HL-60 (cell line): ENCODE measurements around the gene PGM5.

Experiments
- GABPA ChIP-seq: IDR thresholded peaks from 2 replicates; pipeline ENCODE4 v1.6.1; 2012; ENCODE audit warnings: low read depth
- POLR2AphosphoS5 ChIP-seq: IDR thresholded peaks from 2 replicates; pipeline ENCODE4 v1.6.1; 2012; ENCODE audit warnings: low read depth
- TF ChIP-seq, protein P1 (sequence below): IDR thresholded peaks from one replicate; pipeline ENCODE4 v1.5.1; 2011; ENCODE audit warnings: low read length, control low read depth, inconsistent platforms; ENCODE audit not compliant: insufficient read depth
- TF ChIP-seq, protein P2 (sequence below): IDR thresholded peaks from 2 replicates; pipeline ENCODE4 v1.6.1; 2012; ENCODE audit warnings: low read depth; ENCODE audit not compliant: insufficient replicate concordance

DNA sequence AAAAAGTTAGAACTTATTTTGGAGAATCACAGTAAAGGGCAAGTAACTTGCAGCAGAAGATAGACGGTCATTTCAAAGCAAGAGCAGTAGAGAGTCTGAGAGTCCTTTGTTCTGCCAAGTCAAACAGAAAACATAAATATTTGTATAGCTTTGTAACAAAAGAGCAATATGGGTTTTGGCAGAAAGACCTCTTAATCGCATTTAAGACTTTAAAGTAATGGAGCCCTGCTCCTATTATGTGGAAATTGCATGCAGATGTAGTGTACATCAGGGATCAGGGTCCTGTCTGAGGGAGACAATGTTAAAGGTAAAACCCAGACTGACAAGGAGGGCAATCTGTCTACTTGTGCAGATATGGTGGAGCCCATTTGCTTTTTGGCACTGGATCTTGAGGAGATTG lies 87.2 kb downstream of the PGM5 start:
- TF ChIP-seq GABPA, result no peak
- TF ChIP-seq, protein P1, sequence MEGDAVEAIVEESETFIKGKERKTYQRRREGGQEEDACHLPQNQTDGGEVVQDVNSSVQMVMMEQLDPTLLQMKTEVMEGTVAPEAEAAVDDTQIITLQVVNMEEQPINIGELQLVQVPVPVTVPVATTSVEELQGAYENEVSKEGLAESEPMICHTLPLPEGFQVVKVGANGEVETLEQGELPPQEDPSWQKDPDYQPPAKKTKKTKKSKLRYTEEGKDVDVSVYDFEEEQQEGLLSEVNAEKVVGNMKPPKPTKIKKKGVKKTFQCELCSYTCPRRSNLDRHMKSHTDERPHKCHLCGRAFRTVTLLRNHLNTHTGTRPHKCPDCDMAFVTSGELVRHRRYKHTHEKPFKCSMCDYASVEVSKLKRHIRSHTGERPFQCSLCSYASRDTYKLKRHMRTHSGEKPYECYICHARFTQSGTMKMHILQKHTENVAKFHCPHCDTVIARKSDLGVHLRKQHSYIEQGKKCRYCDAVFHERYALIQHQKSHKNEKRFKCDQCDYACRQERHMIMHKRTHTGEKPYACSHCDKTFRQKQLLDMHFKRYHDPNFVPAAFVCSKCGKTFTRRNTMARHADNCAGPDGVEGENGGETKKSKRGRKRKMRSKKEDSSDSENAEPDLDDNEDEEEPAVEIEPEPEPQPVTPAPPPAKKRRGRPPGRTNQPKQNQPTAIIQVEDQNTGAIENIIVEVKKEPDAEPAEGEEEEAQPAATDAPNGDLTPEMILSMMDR, result no peak
- no peak for TF ChIP-seq POLR2AphosphoS5
- TF ChIP-seq, protein P2, sequence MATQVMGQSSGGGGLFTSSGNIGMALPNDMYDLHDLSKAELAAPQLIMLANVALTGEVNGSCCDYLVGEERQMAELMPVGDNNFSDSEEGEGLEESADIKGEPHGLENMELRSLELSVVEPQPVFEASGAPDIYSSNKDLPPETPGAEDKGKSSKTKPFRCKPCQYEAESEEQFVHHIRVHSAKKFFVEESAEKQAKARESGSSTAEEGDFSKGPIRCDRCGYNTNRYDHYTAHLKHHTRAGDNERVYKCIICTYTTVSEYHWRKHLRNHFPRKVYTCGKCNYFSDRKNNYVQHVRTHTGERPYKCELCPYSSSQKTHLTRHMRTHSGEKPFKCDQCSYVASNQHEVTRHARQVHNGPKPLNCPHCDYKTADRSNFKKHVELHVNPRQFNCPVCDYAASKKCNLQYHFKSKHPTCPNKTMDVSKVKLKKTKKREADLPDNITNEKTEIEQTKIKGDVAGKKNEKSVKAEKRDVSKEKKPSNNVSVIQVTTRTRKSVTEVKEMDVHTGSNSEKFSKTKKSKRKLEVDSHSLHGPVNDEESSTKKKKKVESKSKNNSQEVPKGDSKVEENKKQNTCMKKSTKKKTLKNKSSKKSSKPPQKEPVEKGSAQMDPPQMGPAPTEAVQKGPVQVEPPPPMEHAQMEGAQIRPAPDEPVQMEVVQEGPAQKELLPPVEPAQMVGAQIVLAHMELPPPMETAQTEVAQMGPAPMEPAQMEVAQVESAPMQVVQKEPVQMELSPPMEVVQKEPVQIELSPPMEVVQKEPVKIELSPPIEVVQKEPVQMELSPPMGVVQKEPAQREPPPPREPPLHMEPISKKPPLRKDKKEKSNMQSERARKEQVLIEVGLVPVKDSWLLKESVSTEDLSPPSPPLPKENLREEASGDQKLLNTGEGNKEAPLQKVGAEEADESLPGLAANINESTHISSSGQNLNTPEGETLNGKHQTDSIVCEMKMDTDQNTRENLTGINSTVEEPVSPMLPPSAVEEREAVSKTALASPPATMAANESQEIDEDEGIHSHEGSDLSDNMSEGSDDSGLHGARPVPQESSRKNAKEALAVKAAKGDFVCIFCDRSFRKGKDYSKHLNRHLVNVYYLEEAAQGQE, result no peak
